Measurements from ENCODE around the gene TMEM223.
"Not testable (repeated sequence)": the region's sequence is repeated elsewhere in the genome, so short reads cannot be mapped to it uniquely, and the experiment has no call there.

- TF ChIP-seq POLR2A, CTCF, EP300, POLR2AphosphoS5 (IDR thresholded peaks at IDR 0.05): not testable (repeated sequence)
Observed at GRCh38 chr11:62749931-62750330, 41.9 kb downstream of the TMEM223 start.
